Osteoblast (primary cell): ENCODE measurements around the gene AP1S2. TPM values are rescaled to one million over a fixed set of nuclear protein-coding genes. Genes with fewer than 3 reads are reported as not detected.
A peak's percentile ranks its signal among the peaks of the same experiment; 100 is the strongest.
"Not testable (repeated sequence)": the region's sequence is repeated elsewhere in the genome, so short reads cannot be mapped to it uniquely, and the experiment has no call there.

Experiments
- DNase-seq: peaks from one replicate; pipeline ENCODE4 v3.0.0; 2011; ENCODE audit warnings: low spot score, mixed read lengths; ENCODE audit not compliant: insufficient read length; ENCODE audit errors: missing footprints
- H2AFZ ChIP-seq: 2 replicates; pipeline ENCODE4 v1.6.0; 2011; ENCODE audit warnings: mild to moderate bottlenecking, low read length
- H3K27ac ChIP-seq: 2 replicates; pipeline ENCODE4 v1.5.1; 2011; ENCODE audit warnings: mild to moderate bottlenecking, low read depth, low read length, moderate library complexity
- H3K27me3 ChIP-seq: 2 replicates; pipeline ENCODE4 v1.6.0; 2012; ENCODE audit warnings: mild to moderate bottlenecking, control low read depth, inconsistent platforms, low read length, moderate library complexity; ENCODE audit not compliant: insufficient read depth
- H3K36me3 ChIP-seq: 2 replicates; pipeline ENCODE4 v1.5.1; 2011; ENCODE audit warnings: mild to moderate bottlenecking, low read length, control low read depth, moderate library complexity; ENCODE audit not compliant: insufficient read depth
- H3K4me1 ChIP-seq: 2 replicates; pipeline ENCODE4 v1.5.1; 2011; ENCODE audit warnings: mild to moderate bottlenecking, low read length, control low read depth, moderate library complexity; ENCODE audit not compliant: insufficient read depth
- H3K4me2 ChIP-seq: 2 replicates; pipeline ENCODE4 v1.6.0; 2011; ENCODE audit warnings: mild to moderate bottlenecking, low read length; ENCODE audit not compliant: insufficient read depth
- H3K4me3 ChIP-seq: fragments of 200-600 bp; sonication (generic); 3 replicates; pipeline ENCODE4 v1.5.1; 2012; ENCODE audit warnings: mild to moderate bottlenecking, low read length, inconsistent platforms; ENCODE audit not compliant: insufficient read depth
- H3K79me2 ChIP-seq: 2 replicates; pipeline ENCODE4 v1.6.0; 2012; ENCODE audit warnings: mild to moderate bottlenecking, low read length, control low read depth, inconsistent platforms; ENCODE audit not compliant: insufficient read depth
- H3K9me3 ChIP-seq: 2 replicates; pipeline ENCODE4 v1.5.1; 2011; ENCODE audit warnings: low read depth, low read length, control low read depth
- H4K20me1 ChIP-seq: 2 replicates; pipeline ENCODE4 v1.6.0; 2012; ENCODE audit warnings: mild to moderate bottlenecking, low read length, control low read depth; ENCODE audit not compliant: insufficient read depth
- CTCF ChIP-seq: IDR thresholded peaks from 2 replicates; pipeline ENCODE4 v1.5.1; 2011; ENCODE audit warnings: mild to moderate bottlenecking, low read depth, low read length, moderate library complexity; ENCODE audit errors: extremely low read depth
- total RNA-seq: library from RNA; depleted of rRNA; stranded (reverse); fragments of >200 nt; gene quantifications from 2 replicates; pipeline ENCODE4 v1.2.3, GENCODE V29; 2012

AP1S2 gene
- total RNA-seq, 1 donor = 14.8 TPM

- no peak overlapping the region for H2AFZ ChIP-seq
- H3K4me1 ChIP-seq = no peaks in the 10 kb centered on the region
- H3K36me3 ChIP-seq = no peaks in the 10 kb centered on the region
- DNase-seq = no peak
- H3K79me2 ChIP-seq = no peaks in the 10 kb centered on the region
- no peak overlapping the region for H3K27ac ChIP-seq
- no peaks in the 10 kb centered on the region for H4K20me1 ChIP-seq
- no peaks in the 10 kb centered on the region for H3K27me3 ChIP-seq
- no peak for TF ChIP-seq CTCF
- H3K9me3 ChIP-seq = no peaks in the 10 kb centered on the region
- H3K4me2 ChIP-seq = no peak overlapping the region
- no peak overlapping the region for H3K4me3 ChIP-seq
Observed at GRCh38 chrX:15841853-15842516, 12.6 kb downstream of the AP1S2 start.

- Histone ChIP-seq H4K20me1 (no peaks in the 10 kb centered on the region), H3K4me1 (no peaks in the 10 kb centered on the region), H3K79me2 (no peaks in the 10 kb centered on the region), H3K36me3 (no peaks in the 10 kb centered on the region), H2AFZ (no peak overlapping the region), H3K4me2 (no peak overlapping the region), H3K27ac (no peak overlapping the region), H3K9me3 (no peaks in the 10 kb centered on the region), H3K27me3 (no peaks in the 10 kb centered on the region), H3K4me3 (no peak overlapping the region)
- DNase-seq = no peak
- TF ChIP-seq CTCF = peak; percentile 43
Observed at GRCh38 chrX:15838017-15838416, 16.6 kb downstream of the AP1S2 start.

GRCh38 chrX:15834827-15835595 is 19.6 kb downstream of the AP1S2 start:
- Histone ChIP-seq H3K27ac (no peak overlapping the region), H3K4me3 (no peak overlapping the region), H4K20me1 (no peaks in the 10 kb centered on the region), H3K4me2 (no peak overlapping the region), H3K27me3 (no peaks in the 10 kb centered on the region), H3K36me3 (no peaks in the 10 kb centered on the region), H2AFZ (no peak overlapping the region), H3K9me3 (no peaks in the 10 kb centered on the region), H3K4me1 (no peaks in the 10 kb centered on the region), H3K79me2 (no peaks in the 10 kb centered on the region)
- no peak for DNase-seq
- TF ChIP-seq CTCF = no peak

DNA sequence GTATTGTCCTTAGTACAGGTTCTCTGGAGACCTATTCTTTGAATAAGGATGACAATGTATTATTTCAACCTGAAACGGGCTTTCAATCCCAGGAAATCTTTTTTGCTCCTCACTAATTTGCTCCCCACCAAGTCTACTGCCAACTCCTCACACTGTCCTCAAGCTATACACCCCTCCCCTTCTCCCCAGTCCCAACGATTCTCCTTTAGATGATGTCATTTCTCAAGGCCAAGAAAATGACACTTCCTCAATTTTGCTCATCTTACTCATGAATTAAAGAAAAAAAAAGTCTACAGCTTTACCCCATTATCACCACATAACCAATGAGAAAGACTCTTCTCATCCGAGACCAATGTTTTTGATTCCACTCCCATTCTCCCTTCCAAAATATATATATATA is 20.6 kb downstream of the AP1S2 start:
- Histone ChIP-seq H3K4me3 (no peak overlapping the region), H3K9me3 (no peaks in the 10 kb centered on the region), H3K27ac (no peak overlapping the region), H2AFZ (no peak overlapping the region), H4K20me1 (no peaks in the 10 kb centered on the region), H3K27me3 (no peaks in the 10 kb centered on the region), H3K4me1 (no peaks in the 10 kb centered on the region), H3K36me3 (no peaks in the 10 kb centered on the region), H3K4me2 (no peak overlapping the region), H3K79me2 (no peaks in the 10 kb centered on the region)
- TF ChIP-seq CTCF = no peak
- DNase-seq = no peak

DNA sequence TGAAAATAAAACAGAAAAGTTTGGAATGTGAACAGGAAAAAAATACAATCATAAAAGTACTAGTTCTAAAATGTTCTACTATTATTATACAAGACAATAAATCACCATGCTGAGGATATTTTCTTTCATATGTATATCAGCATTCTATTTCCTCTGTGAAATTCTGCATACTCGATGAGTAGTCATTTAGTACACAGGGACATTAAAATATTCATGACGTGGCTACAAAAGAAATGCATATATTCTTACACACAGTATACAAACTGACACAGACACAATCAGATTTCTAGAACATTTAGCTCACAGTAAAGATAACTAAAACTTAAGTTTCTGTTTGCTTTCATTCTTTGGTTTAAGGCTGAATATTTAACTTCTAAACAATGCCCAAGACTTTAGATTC is 23.3 kb downstream of the AP1S2 start:
- not testable (repeated sequence) for H3K27me3 ChIP-seq, H3K9me3 ChIP-seq, DNase-seq, H3K4me3 ChIP-seq, H3K4me1 ChIP-seq, H2AFZ ChIP-seq, H3K4me2 ChIP-seq, H3K27ac ChIP-seq, H4K20me1 ChIP-seq, H3K36me3 ChIP-seq, H3K79me2 ChIP-seq
